Stimulated activated CD4-positive, alpha-beta T cell treated with anti-CD3 and anti-CD28 coated beads, TNF-alpha, amount 100 ng/mL, for 24 hours (primary cell): ENCODE measurements around the gene CDKN2B.
"Not testable (repeated sequence)": the region's sequence is repeated elsewhere in the genome, so short reads cannot be mapped to it uniquely, and the experiment has no call there.

Source experiments
- DNase-seq, 3 experiments: peaks; one replicate each; pipeline ENCODE4 v3.0.0-alpha.2; 2020; ENCODE audit warnings: low read depth in 3 of 3

The CDKN2B gene

DNA sequence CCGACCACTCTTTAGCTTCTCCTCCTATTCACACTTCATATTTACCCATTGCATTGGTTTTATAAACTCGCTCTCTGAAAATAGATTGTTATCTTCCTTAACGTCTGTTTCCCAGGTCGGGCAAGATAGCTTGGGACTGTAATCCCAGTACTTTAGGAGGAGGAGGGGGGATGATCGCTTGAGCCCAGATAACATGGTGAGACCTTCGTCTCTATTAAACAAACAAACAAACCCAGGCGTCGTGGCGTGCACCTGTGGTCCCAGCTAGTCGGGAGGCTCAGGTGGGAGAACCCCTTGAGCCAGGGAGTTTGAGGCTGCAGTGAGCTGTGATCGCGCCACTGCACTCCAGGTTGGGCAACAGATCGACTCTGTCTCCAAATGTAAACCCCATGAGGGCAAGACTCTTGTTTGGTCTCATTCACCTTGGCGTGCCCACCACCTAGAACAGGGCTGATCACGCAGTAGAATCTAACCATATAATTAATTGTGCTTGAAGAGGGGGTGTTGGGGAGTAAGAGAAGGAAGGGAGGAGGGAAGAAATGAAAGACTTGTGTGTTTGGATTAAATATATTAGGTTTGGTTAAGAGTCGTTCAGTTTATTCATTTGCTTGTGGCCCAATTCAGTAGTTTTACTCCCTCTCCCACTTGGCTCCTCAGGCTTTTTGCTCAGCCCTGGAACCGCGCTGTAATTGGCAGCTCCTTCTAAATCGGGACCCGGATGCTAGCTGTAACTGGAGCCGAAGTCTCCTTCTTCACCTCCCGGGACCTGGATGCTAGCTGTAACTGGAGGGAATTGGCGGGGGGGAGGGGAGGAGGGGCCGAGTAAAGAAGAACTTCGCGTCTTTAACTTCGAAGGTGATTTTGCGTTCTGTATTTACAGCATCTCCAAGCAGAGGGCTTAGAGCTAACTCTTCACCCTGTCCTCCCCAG is 39.8 kb downstream of the CDKN2B start:
- no peak for DNase-seq

DNA sequence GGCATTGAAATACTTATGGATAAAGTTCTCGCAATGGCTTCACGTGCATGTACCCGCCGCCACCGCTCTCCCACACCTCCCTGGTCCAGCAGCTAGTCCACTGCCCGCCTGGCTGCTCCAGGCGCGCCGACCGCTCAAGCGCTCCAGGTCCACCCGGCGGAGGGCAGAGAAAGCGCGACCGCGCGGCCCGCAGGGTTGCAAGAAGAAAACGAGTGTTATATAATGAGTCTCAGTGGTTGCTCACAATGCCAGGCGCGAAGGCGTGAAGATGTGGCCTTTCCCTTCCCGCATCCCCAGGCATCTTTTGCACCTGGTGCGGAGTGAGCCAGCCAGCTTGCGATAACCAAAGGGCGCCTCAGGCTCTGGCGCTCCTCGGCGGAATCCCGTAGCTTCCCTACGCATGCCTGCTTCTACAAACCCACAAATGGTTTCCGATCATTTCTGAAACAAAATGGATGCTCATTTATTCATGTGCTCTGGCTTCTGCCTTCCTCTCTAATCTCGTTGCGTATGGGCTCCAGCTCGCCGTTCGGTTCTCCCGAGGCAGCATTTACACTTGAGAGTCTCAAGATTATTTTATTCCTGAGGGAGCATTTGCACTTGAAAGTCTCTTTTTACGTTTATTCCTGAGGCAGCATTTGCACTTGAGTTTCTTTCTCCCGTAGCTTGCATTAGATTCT is 40.6 kb downstream of the CDKN2B start:
- DNase-seq, result no peak

DNA sequence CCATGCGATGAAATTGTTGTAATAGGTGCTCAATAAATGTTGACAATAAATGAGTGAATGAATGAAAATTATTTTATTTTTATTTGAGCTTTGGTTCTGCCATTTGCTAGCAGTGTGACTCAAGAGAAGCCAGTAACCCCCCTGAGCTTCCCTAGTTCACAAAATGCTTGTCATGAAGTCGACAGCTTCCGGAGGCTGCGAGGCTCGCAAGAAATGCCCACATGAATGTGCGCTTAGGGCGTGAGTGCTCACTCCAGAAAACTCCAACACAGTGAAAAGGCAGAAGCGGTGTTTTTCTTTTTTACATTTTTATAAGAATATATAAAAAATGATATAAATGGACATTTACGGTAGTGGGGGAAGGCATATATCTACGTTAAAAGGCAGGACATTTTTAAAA is 41.4 kb downstream of the CDKN2B start:
- no peak for DNase-seq

DNA sequence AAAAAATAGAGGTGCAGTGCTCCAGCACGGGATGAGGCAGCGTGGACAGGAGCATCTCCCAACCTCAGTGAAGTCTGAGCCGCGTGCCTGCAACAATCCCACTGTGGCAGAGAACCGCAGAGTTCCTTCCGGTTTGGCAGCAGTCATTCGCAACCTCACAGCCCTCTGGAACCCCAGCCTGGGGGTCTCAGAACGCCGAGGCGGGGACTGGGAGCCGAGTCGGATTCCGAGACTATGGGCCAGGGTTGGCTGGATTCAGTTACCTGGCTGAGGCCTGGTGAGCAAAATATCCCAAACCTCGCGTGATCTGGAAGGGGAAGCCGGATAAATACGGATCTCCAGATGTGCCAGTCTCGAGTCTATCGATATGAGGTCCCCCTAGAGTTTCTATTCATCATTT is 41.9 kb downstream of the CDKN2B start:
- DNase-seq, result no peak

DNA sequence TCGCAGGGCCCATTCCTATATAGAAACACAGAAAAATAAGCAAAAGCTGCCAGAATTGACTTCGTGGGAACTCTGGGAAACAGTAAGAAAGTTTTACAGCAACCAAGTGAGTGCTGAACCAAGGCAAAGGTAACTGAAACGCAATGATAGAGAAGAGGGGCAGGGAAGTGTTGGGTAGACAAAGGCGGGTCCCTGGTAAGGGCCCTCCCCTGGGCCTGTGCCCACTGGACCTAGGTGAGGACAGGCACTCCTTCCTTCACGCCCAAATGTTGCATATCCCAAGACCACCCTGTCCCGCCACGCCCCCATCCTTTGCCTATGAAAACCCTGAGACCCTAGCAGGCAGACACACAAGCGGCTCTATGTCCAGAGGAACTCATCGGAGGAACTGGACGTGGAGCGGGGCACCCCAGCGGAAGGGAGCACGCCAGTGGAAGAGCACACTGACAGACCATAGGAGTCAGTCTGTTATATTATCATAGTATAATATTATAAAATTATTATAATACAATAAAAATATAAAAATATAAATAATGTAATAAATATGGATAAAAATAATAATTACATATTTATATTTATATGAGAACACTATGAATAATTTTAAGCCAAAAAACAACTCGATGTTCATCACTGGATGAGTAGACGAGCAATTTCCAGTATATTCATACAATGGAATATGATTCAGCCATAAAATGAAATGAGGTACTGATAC is 42.8 kb downstream of the CDKN2B start:
- DNase-seq, result no peak

DNA sequence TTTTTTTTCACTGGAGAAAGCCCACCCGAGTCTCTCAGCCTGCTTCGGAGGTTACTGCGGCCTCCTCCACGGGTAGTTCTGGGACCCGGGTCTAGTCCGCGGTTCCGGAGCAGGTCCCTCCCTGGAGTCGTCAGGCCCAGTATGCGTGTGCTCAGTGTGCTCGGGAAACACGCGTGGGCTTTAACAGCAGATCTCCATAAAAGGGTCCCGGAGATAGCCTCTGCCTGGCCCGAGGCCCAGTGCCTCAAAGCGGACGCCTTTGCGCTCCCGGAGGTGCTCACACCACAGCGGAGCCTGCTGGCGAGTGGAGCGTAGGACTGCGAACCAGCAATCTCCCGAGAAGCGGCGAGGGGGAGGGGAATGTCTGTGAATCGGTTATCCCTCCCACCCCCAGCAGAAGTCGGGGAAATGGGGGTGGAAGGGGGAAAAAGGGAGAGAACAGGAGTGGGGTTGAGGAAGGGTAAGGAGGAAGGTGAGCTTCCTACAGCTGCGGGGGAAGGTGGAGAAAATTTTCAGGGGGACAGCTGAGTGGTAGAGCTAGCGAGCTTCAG is 43.6 kb downstream of the CDKN2B start:
- DNase-seq, result peak in 1 of 3 experiments; percentile 29

DNA sequence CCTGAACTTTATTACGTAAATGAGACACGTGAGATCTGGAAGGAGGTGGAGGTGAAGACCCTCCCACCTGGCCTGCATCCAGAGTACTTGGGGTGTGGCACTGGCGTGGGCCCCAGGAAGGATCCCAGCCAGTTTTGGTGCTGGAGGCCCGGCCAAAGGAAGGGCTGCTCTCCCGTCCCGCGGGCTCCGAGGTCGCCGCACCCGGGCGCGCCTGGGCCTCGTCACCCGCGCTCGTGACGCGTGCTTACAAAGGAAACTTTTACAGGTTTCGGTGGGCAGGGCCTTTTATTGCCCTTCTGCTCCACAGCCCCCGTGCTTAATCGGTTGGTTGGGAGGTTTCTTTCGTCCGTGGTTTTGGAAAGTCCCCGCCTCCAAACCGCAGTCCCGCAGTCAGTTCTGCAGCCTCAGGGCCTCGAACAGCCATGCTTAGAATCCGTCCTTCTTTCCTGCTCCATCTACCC is 44.1 kb downstream of the CDKN2B start:
- DNase-seq, result peak in 2 of 3 experiments; percentile 26 to 57

DNA sequence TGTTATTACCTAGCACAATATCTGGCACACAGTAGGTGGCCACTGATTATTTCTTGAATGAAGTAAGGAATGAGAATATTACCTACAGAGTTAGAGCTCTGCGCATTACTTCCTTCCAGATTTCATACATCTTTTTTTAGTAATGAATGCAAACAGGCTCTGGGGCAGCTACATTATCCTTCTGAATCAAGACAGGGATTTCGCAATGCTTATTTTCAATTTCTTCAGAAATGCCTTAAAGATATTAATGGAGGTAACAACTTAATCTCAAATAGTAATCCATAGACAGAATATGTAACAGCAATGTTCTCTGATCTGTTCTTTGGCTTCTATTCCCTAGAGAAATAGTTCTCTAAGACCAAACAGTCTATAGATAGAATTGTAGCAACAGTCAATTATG is 47.5 kb downstream of the CDKN2B start:
- DNase-seq, result no peak

DNA sequence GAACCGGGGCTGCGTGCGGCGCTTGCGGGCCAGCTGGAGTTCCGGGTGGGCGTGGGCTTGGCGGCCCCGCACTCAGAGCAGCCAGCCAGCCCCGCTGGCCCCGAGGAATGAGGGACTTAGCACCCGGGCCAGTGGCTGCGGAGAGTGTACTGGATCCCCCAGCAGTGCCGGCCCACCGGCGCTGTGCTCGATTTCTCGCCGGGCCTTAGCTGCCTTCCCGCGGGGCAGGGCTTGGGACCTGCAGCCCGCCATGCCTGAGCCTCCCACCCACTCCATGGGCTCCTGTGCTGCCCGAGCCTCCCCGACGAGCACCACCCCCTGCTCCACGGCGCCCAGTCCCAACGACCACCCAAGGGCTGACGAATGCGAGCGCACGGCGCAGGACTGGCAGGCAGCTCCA is 49.8 kb downstream of the CDKN2B start:
- not testable (repeated sequence) for DNase-seq

DNA sequence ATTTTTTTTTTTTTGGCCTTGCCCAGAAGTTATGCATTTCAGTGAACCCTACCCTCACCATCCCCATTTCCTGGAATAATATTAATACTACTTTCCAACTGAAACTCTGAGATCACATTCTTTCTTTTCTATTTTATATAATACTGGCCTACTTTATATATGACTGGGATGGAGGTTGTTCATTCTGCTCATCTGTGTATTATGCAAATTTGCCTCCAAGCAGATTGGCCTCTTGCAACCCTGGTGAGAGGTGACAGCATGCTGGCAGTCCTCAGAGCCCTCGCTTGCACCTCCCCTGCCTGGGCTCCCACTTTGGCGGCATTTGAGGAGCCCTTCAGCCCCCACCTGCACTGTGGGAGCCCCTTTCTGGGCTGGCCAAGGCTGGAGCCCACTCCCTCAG is 50.3 kb downstream of the CDKN2B start:
- DNase-seq, result no peak
